Panc1 (cell line): Measurements from ENCODE around the gene IQSEC1. TPM values are rescaled to one million over a fixed set of nuclear protein-coding genes. Genes with fewer than 3 reads are reported as not detected.

ENCODE experiments used
- ATAC-seq: fragments of 200-7000 bp; cut with Tn5 transposase; 2 replicates; pipeline ENCODE4 v1.9.1; 2020; ENCODE audit warnings: mild to moderate bottlenecking, moderate library complexity
- BruUV-seq: library from RNA; stranded (reverse); fragments of 400-500 nt; replicated peaks from 2 replicates; lab custom pipeline; 2021; lab: Mats Ljungman, UMichigan
- CTCF ChIA-PET: fragments of 300-600 bp; sonication (Branson Sonifier 250); formaldehyde crosslinking; loops from one replicate; lab custom pipeline; 2022; ENCODE audit warnings: antibody characterized with exemption; lab: Charles Lee
- POLR2A ChIA-PET: fragments of 300-600 bp; sonication (Branson Sonifier 250); formaldehyde crosslinking; loops from one replicate; lab custom pipeline; 2022; ENCODE audit warnings: antibody characterized with exemption; lab: Charles Lee
- DNase-seq: peaks from one replicate; pipeline ENCODE4 v3.0.0-alpha.2; 2010; ENCODE audit warnings: low read depth, low spot score
- H3K27ac ChIP-seq: 2 replicates; pipeline ENCODE4 v1.5.1; 2011; ENCODE audit warnings: mild to moderate bottlenecking, low read length, inconsistent platforms
- H3K27me3 ChIP-seq: fragments of 200-500 bp; sonication (Bioruptor generic); 2 replicates; pipeline ENCODE4 v1.6.0; 2014; ENCODE audit warnings: low read length, inconsistent platforms; ENCODE audit not compliant: control insufficient read depth, insufficient read depth
- H3K36me3 ChIP-seq: fragments of 200-500 bp; sonication (Bioruptor generic); 2 replicates; pipeline ENCODE4 v1.5.1; 2014; ENCODE audit warnings: inconsistent platforms, mild to moderate bottlenecking, low read length, moderate library complexity; ENCODE audit not compliant: control insufficient read depth, insufficient read depth
- H3K4me1 ChIP-seq: 2 replicates; pipeline ENCODE4 v1.5.1; 2011; ENCODE audit warnings: inconsistent platforms, mild to moderate bottlenecking, low read length, moderate library complexity; ENCODE audit not compliant: control insufficient read depth, insufficient read depth
- H3K4me3 ChIP-seq, 2 experiments: 2 replicates each; pipeline ENCODE4 v1.5.1; 2011 to 2012; ENCODE audit warnings: low read depth in 2 of 2, low read length in 2 of 2, mild to moderate bottlenecking in 2 of 2, inconsistent platforms in 1 of 2, moderate library complexity in 1 of 2
- H3K9me3 ChIP-seq: fragments of 200-500 bp; sonication (Bioruptor generic); 2 replicates; pipeline ENCODE4 v1.5.1; 2014; ENCODE audit warnings: low read depth, mild to moderate bottlenecking, inconsistent platforms, low read length, moderate library complexity; ENCODE audit not compliant: control insufficient read depth, insufficient read depth
- CTCF ChIP-seq: fragments of 450-650 bp; IDR thresholded peaks from 2 replicates; pipeline ENCODE4 v1.5.1; 2017; ENCODE audit warnings: mild to moderate bottlenecking
- POLR2AphosphoS5 ChIP-seq: IDR thresholded peaks from 2 replicates; pipeline ENCODE4 v1.6.1; 2012; ENCODE audit warnings: mild to moderate bottlenecking, low read depth, low read length, moderate library complexity
- REST ChIP-seq, 2 experiments: IDR thresholded peaks; 2 replicates each; pipeline ENCODE4 v1.6.1; 2011 to 2012; ENCODE audit warnings: low read depth in 2 of 2, control low read depth in 1 of 2, low read length in 1 of 2, mild to moderate bottlenecking in 1 of 2, moderate library complexity in 1 of 2; ENCODE audit not compliant: insufficient read depth in 1 of 2
- SIN3A ChIP-seq: IDR thresholded peaks from 2 replicates; pipeline ENCODE4 v1.6.1; 2012; ENCODE audit warnings: low read depth, mild to moderate bottlenecking, low read length, moderate library complexity, borderline replicate concordance; ENCODE audit not compliant: insufficient read depth
- TCF7L2 ChIP-seq: IDR thresholded peaks from 2 replicates; pipeline ENCODE4 v1.6.1; 2011; ENCODE audit warnings: mild to moderate bottlenecking, low read depth, low read length, inconsistent platforms
- in situ Hi-C: cut with HindIII; loops from 2 replicates; pipeline ENCODE4 v1.10.0; 2016; ENCODE audit warnings: low sequenced_read_pairs, low pct_unique_long_range_greater_than_20kb
- intact Hi-C: fragments of 100-400 bp; cut with micrococcal nuclease; formaldehyde crosslinking; loops from one replicate; pipeline ENCODE4 v1.10.0; 2022; ENCODE audit not compliant: unreplicated experiment
- total RNA-seq: library from RNA; stranded (reverse); gene quantifications from one replicate; pipeline ENCODE4 v1.2.1, GENCODE V29; 2021; ENCODE audit not compliant: unreplicated experiment

IQSEC1 gene
- total RNA-seq, 1 experiment from 2014 or later = 28.4 TPM

GRCh38 chr3:12922306-12922705 lies 150.9 kb downstream of the IQSEC1 start:
- Histone ChIP-seq H3K9me3 (no peaks in the 10 kb centered on the region), H3K4me3 (no peak overlapping the region), H3K27me3 (no peaks in the 10 kb centered on the region), H3K36me3 (no peaks in the 10 kb centered on the region), H3K27ac (no peak overlapping the region), H3K4me1 (no peaks in the 10 kb centered on the region)
- no TSS peak for BruUV-seq
- CTCF ChIA-PET = interaction anchor here (1.3 kb wide), 1 partner anchor 62 kb away, joined by 3 read pairs; no protein-coding TSS in a partner anchor
- no peak for TF ChIP-seq TCF7L2
- TF ChIP-seq POLR2AphosphoS5 = no peak
- TF ChIP-seq CTCF = no peak
- no peak for TF ChIP-seq SIN3A
- TF ChIP-seq REST (IDR thresholded peaks at IDR 0.05; ENCODE audit: insufficient read depth in 1 of 2, low read depth in 2 of 2, low read length in 1 of 2) = no peak
- DNase-seq = no peak
- intact Hi-C loops = no loop called here
- in situ Hi-C loops = no loop called here
- POLR2A ChIA-PET = no interaction called here
- no peak for ATAC-seq

- no peak for TF ChIP-seq TCF7L2
- no peak for TF ChIP-seq SIN3A
- TF ChIP-seq POLR2AphosphoS5 = no peak
- TF ChIP-seq REST (IDR thresholded peaks at IDR 0.05; ENCODE audit: insufficient read depth in 1 of 2, low read depth in 2 of 2, low read length in 1 of 2) = no peak
- no peak for TF ChIP-seq CTCF
- no peak overlapping the region for H3K4me3 ChIP-seq
- no peaks in the 10 kb centered on the region for H3K27me3 ChIP-seq
- ATAC-seq (no peak), DNase-seq (no peak)
- ChIA-PET CTCF (interaction anchor here (1.3 kb wide), 1 partner anchor 62 kb away, joined by 3 read pairs; no protein-coding TSS in a partner anchor), POLR2A (no interaction called here)
- no peaks in the 10 kb centered on the region for H3K36me3 ChIP-seq
- H3K4me1 ChIP-seq = no peaks in the 10 kb centered on the region
- no peak overlapping the region for H3K27ac ChIP-seq
- intact Hi-C loops (no loop called here), in situ Hi-C loops (no loop called here)
- no peaks in the 10 kb centered on the region for H3K9me3 ChIP-seq
- BruUV-seq = no TSS peak
Observed at GRCh38 chr3:12921736-12922135, 151.5 kb downstream of the IQSEC1 start.
